ENCODE results near the gene CPB2.

DNA sequence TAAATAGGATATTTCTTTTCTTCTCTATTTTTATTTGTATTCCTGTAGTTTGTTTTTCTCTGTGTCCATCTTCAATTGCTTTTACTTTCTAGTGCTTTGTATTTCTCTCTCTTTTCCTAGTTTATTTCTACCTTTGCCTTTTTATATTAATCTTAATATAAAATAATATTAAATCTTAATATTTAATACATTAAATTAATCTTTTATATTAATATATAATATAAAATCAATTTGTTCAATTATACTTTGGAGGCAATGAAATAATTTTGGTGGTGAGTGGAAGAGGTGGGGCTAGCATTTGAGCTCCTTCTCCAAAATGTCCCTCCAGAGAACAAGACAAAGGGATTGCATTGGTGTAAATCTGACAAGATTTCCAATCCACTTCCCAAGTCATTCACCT lies 6.3 kb upstream of the CPB2 start:
- TF ChIP-seq, protein P1, sequence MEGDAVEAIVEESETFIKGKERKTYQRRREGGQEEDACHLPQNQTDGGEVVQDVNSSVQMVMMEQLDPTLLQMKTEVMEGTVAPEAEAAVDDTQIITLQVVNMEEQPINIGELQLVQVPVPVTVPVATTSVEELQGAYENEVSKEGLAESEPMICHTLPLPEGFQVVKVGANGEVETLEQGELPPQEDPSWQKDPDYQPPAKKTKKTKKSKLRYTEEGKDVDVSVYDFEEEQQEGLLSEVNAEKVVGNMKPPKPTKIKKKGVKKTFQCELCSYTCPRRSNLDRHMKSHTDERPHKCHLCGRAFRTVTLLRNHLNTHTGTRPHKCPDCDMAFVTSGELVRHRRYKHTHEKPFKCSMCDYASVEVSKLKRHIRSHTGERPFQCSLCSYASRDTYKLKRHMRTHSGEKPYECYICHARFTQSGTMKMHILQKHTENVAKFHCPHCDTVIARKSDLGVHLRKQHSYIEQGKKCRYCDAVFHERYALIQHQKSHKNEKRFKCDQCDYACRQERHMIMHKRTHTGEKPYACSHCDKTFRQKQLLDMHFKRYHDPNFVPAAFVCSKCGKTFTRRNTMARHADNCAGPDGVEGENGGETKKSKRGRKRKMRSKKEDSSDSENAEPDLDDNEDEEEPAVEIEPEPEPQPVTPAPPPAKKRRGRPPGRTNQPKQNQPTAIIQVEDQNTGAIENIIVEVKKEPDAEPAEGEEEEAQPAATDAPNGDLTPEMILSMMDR (IDR thresholded peaks at IDR 0.05): no peak
- no peak for TF ChIP-seq POLR2A (IDR thresholded peaks at IDR 0.05)

All from lower leg skin (tissue), 3 donors.